GM12878 (cell line): Measurements from ENCODE around the gene OMG. TPM values are rescaled to one million over a fixed set of nuclear protein-coding genes. Genes with fewer than 3 reads are reported as not detected.

Source experiments
- ATAC-seq: fragments of 200-7000 bp; cut with Tn5 transposase; 3 replicates; pipeline ENCODE4 v1.9.1; 2020; ENCODE audit warnings: mild to moderate bottlenecking, moderate library complexity
- BruUV-seq: library from RNA; stranded (reverse); fragments of 400-500 nt; replicated peaks from 2 replicates; lab custom pipeline; 2021; lab: Mats Ljungman, UMichigan
- CTCF ChIA-PET: fragments of 300-600 bp; sonication (Branson Sonifier 250); formaldehyde crosslinking; extraction: SDS; loops from one replicate; lab custom pipeline; 2021; ENCODE audit warnings: inconsistent platforms; lab: Yijun Ruan, JAX
- POLR2A ChIA-PET: fragments of 350-600 bp; formaldehyde crosslinking; extraction: SDS; loops from one replicate; lab custom pipeline; 2021; ENCODE audit warnings: inconsistent platforms; lab: Charles Lee
- RAD21 ChIA-PET: fragments of 300-600 bp; sonication (Branson Sonifier 250); formaldehyde crosslinking; loops from one replicate; lab custom pipeline; 2023; ENCODE audit warnings: antibody characterized with exemption; ENCODE audit not compliant: unreplicated experiment; lab: Charles Lee
- SMC1A ChIA-PET: fragments of 300-600 bp; sonication (Branson Sonifier 250); formaldehyde crosslinking; loops from one replicate; lab custom pipeline; 2023; ENCODE audit not compliant: unreplicated experiment, uncharacterized antibody; lab: Charles Lee
- DNase-seq: peaks from one replicate; pipeline ENCODE4 v3.0.0-alpha.2; 2011; ENCODE audit warnings: low read depth, low spot score
- FAIRE-seq: peaks from 3 replicates; lab custom pipeline; 2011; peaks lifted over from hg19 to GRCh38; lab: Jason Lieb, UNC
- H2AFZ ChIP-seq: 2 replicates; pipeline ENCODE4 v1.6.0; 2011; ENCODE audit warnings: low read depth, low read length, control low read depth; ENCODE audit not compliant: control insufficient read depth
- H3K27ac ChIP-seq: 2 replicates; pipeline ENCODE4 v1.5.1; 2011; ENCODE audit warnings: control low read depth; ENCODE audit not compliant: control insufficient read depth, insufficient read depth
- H3K27me3 ChIP-seq, 2 experiments: replicated peaks in 1 of 2; 2 replicates each; pipeline versions ENCODE4 v1.6.0 to v1.6.1; 2011; ENCODE audit warnings: low read length in 1 of 2; ENCODE audit not compliant: control insufficient read depth in 2 of 2, insufficient read depth in 2 of 2
- H3K36me3 ChIP-seq, 2 experiments: 2 replicates each; pipeline ENCODE4 v1.5.1; 2011; ENCODE audit warnings: low read length in 1 of 2; ENCODE audit not compliant: control insufficient read depth in 2 of 2, insufficient read depth in 2 of 2
- H3K4me1 ChIP-seq: 2 replicates; pipeline ENCODE4 v1.6.1; 2011; ENCODE audit warnings: mild to moderate bottlenecking, low read length, moderate library complexity, mixed read lengths; ENCODE audit not compliant: control insufficient read depth, insufficient read depth
- H3K4me2 ChIP-seq: 2 replicates; pipeline ENCODE4 v1.6.0; 2011; ENCODE audit warnings: control low read depth; ENCODE audit not compliant: control insufficient read depth, insufficient read depth
- H3K4me3 ChIP-seq: fragments of 200-600 bp; sonication (generic); 2 replicates; pipeline ENCODE4 v1.5.1; 2016
- H3K79me2 ChIP-seq: 2 replicates; pipeline ENCODE4 v1.6.0; 2011; ENCODE audit warnings: low read length; ENCODE audit not compliant: control insufficient read depth, insufficient read depth
- H3K9ac ChIP-seq: 2 replicates; pipeline ENCODE4 v1.8.0; 2011; ENCODE audit warnings: low read length, control low read depth, mixed read lengths; ENCODE audit not compliant: control insufficient read depth, insufficient read depth
- H3K9me3 ChIP-seq: replicated peaks from 3 replicates; pipeline ENCODE4 v1.5.1; 2011; ENCODE audit warnings: mild to moderate bottlenecking, low read length; ENCODE audit not compliant: control insufficient read depth, insufficient read depth
- H4K20me1 ChIP-seq: 2 replicates; pipeline ENCODE4 v1.6.0; 2011; ENCODE audit not compliant: control insufficient read depth, insufficient read depth
- BCL3 ChIP-seq: IDR thresholded peaks from 2 replicates; pipeline ENCODE4 v1.6.1; 2011; ENCODE audit warnings: borderline replicate concordance, low read depth, mild to moderate bottlenecking, moderate library complexity, low read length; ENCODE audit not compliant: insufficient read depth, poor library complexity, severe bottlenecking
- CHD4 ChIP-seq: fragments of 200-600 bp; sonication (generic); IDR thresholded peaks from 2 replicates; pipeline ENCODE4 v1.6.1; 2016; ENCODE audit warnings: mild to moderate bottlenecking
- GABPA ChIP-seq: IDR thresholded peaks from 2 replicates; pipeline ENCODE4 v1.6.1; 2014; ENCODE audit warnings: antibody characterized with exemption, low read depth, mild to moderate bottlenecking, inconsistent platforms
- LARP7 ChIP-seq: fragments of 450-650 bp; IDR thresholded peaks from 2 replicates; pipeline ENCODE4 v1.6.1; 2017; ENCODE audit warnings: mild to moderate bottlenecking
- PRDM15 ChIP-seq: fragments of 450-650 bp; formaldehyde crosslinking; IDR thresholded peaks from 2 replicates; pipeline ENCODE4 v1.4.0; 2020; ENCODE audit warnings: mild to moderate bottlenecking, moderate library complexity
- RAD51 ChIP-seq: fragments of 450-650 bp; IDR thresholded peaks from 2 replicates; pipeline ENCODE4 v1.6.1; 2016; ENCODE audit warnings: moderate library complexity, mild to moderate bottlenecking, inconsistent platforms
- STAT3 ChIP-seq: IDR thresholded peaks from 2 replicates; pipeline ENCODE4 v1.6.1; 2011; ENCODE audit warnings: low read depth, low read length, improper control_type of control experiment
- TAF1 ChIP-seq: IDR thresholded peaks from 2 replicates; pipeline ENCODE4 v1.6.1; 2011; ENCODE audit warnings: mild to moderate bottlenecking, low read depth, low read length, borderline replicate concordance
- ZNF217 ChIP-seq: fragments of 450-650 bp; IDR thresholded peaks from 2 replicates; pipeline ENCODE4 v1.6.1; 2017; ENCODE audit warnings: antibody characterized with exemption, mild to moderate bottlenecking
- ZZZ3 ChIP-seq: IDR thresholded peaks from 2 replicates; pipeline ENCODE4 v1.6.1; 2011; ENCODE audit warnings: low read depth; ENCODE audit not compliant: control insufficient read depth, insufficient read length
- WGBS: methylation state at CpG from one replicate; pipeline ENCODE4 v1.1.6; 2016; ENCODE audit warnings: low lambda C conversion rate; ENCODE audit not compliant: insufficient replicate concordance, insufficient coverage; ENCODE audit errors: missing lambda C conversion rate; 5-methylcytosine and 5-hydroxymethylcytosine counted together
- in situ Hi-C: fragments of 300-500 bp; cut with MboI; formaldehyde crosslinking; loops from 9 replicates; pipeline ENCODE4 v1.14.3; 2018; ENCODE audit warnings: mixed read lengths
- intact Hi-C: fragments of 100-400 bp; cut with micrococcal nuclease; formaldehyde crosslinking; loops from one replicate; pipeline ENCODE4 v1.14.2; 2022; ENCODE audit not compliant: unreplicated experiment
- polyA plus RNA-seq, 11 experiments: library from polyadenylated mRNA; depleted of rRNA in 4 of 11; unstranded in 6 of 11; stranded (reverse) in 5 of 11; fragments of >200 nt; fragmentation: Nextera tagmentation in 4 of 11; fragmentation: Illumina TruSeq in 1 of 11; extraction: Ambion mirVana in 4 of 11; extraction: Trizol in 1 of 11; gene quantifications; 1 replicate in 1 of 11; 2 replicates in 10 of 11; pipeline versions ENCODE4 v1.2.1 to v1.2.3, GENCODE V29; 2011 to 2016; ENCODE audit warnings: inconsistent platforms in 2 of 11, missing spikeins in 2 of 11, low read depth in 1 of 11
- total RNA-seq, 4 experiments: library from RNA; depleted of rRNA in 3 of 4; stranded (reverse); fragments of >200 nt in 3 of 4; fragmentation: Illumina TruSeq in 1 of 4; extraction: Trizol in 1 of 4; gene quantifications; 2 replicates each; pipeline versions ENCODE4 v1.2.1 to v1.2.3, GENCODE V29; 2013 to 2021

OMG gene
- total and polyA plus RNA-seq, 10 of the 15 experiments (the other 5 are each of a cell fraction or from before 2014, with no cell fraction given), result 0.09 to 0.96 (median 0.26) TPM

- BruUV-seq, result no TSS peak
- RAD21 ChIA-PET, result no interaction called here
- peaks cover 0 to 7% of the 10 kb centered on the region in 2 experiments; a peak in 1 of 4 replicates for H3K36me3 ChIP-seq
- TF ChIP-seq CHD4, result no peak
- TF ChIP-seq TAF1, result no peak
- no peak for TF ChIP-seq LARP7
- TF ChIP-seq PRDM15 (CRISPR knock-in tag), result no peak
- TF ChIP-seq ZZZ3, result no peak
- no peak for TF ChIP-seq ZNF217
- no peak for TF ChIP-seq STAT3
- no peak for TF ChIP-seq GABPA
- TF ChIP-seq BCL3, result no peak
- no peak for TF ChIP-seq RAD51
- TF ChIP-seq, all 136 proteins: peak for 0
- ChIA-PET POLR2A (no interaction called here), CTCF (interaction anchor here (1.0 to 1.2 kb wide), 2 partner anchors 10 to 154 kb away, joined by 3 to 6 read pairs; no protein-coding TSS in a partner anchor), SMC1A (interaction anchor here (0.7 to 1.8 kb wide), 2 partner anchors 10 to 173 kb away, joined by 3 to 10 read pairs; no protein-coding TSS in a partner anchor)
- Histone ChIP-seq H3K4me3 (no peak overlapping the region), H3K9me3 (no peaks in the 10 kb centered on the region), H3K27me3 (no peaks in the 10 kb centered on the region), H3K27ac (no peak overlapping the region), H3K4me1 (peaks cover 5% of the 10 kb centered on the region; the same call in 1 of the 2 replicates), H3K9ac (no peak overlapping the region), H4K20me1 (no peaks in the 10 kb centered on the region), H3K4me2 (no peak overlapping the region), H2AFZ (no peak overlapping the region), H3K79me2 (no peaks in the 10 kb centered on the region)
- FAIRE-seq (no peak), DNase-seq (no peak), ATAC-seq (no peak)
- in situ Hi-C loops, result no loop called here
- intact Hi-C loops, result no loop called here
- WGBS, result 100% methylated on average over 1 of the region's 1 CpG
These were observed 35.4 kb downstream of the OMG start for GRCh38 chr17:31261601-31262000.
